Activated naive CD4-positive, alpha-beta T cell treated with anti-CD3 and anti-CD28 coated beads, Interleukin-2, amount 10 ng/mL, durations not matched to agents 5 hours and 36 hours (primary cell): Measurements from ENCODE around the gene VCP. TPM values are rescaled to one million over a fixed set of nuclear protein-coding genes. Genes with fewer than 3 reads are reported as not detected.

Experiments
- total RNA-seq, 2 experiments: library from RNA; stranded (reverse); gene quantifications; one replicate each; pipeline ENCODE4 v1.2.3, GENCODE V29; 2021

The VCP gene
- total RNA-seq, result 100 to 1,000 TPM; 179 to 183 TPM

GRCh38 chr9:35072461-35073278, at the start of gene VCP:
TSS of gene VCP (minus strand) at chr9:35072625. CDS start at chr9:35072353, 272 bp downstream.

GRCh38 chr9:35115680-35116538, 43.5 kb upstream of the VCP start, which contains the start of gene ATOSB:
TSS of gene ATOSB (minus strand) at chr9:35115862. CDS start at chr9:35108274, 7,588 bp downstream.

GRCh38 chr9:35102769-35103659, 30.6 kb upstream of the VCP start, which contains the start of gene STOML2:
TSS of gene STOML2 (minus strand) at chr9:35103131. CDS start at chr9:35103094, 37 bp downstream.

GRCh38 chr9:35096035-35096849, 23.8 kb upstream of the VCP start, which contains the start of gene PIGO:
TSS of gene PIGO (minus strand) at chr9:35096591. CDS start at chr9:35095565, 1,026 bp downstream.

GRCh38 chr9:35079426-35080341, 7.3 kb upstream of the VCP start, which contains the start of gene FANCG:
TSS of gene FANCG (minus strand) at chr9:35079942. CDS start at chr9:35079524, 418 bp downstream.

Other genes with a start within 250 kb of the VCP start
- not detected for gene PHF24, start 114.3 kb downstream of the VCP start, total RNA-seq
- gene DNAJB5, start 82.9 kb downstream of the VCP start, total RNA-seq, result 1 to 10 TPM; 3.9 to 4.5 TPM
- 10 to 100 TPM; 76.8 to 83.7 TPM for gene FANCG, start 7.3 kb upstream of the VCP start, total RNA-seq
- gene PIGO, start 24.0 kb upstream of the VCP start, total RNA-seq, result 10 to 100 TPM; 23.4 to 25.4 TPM
- gene STOML2, start 30.5 kb upstream of the VCP start, total RNA-seq, result 10 to 100 TPM; 84.5 to 88.5 TPM
- gene ATOSB, start 43.2 kb upstream of the VCP start, total RNA-seq, result 10 to 100 TPM; 16.5 to 17.9 TPM
- under 1 TPM; 0.36 to 0.45 TPM for gene UNC13B, start 89.4 kb upstream of the VCP start, total RNA-seq